ENCODE data around the gene CUX1.
"Not testable (repeated sequence)": the region's sequence is repeated elsewhere in the genome, so short reads cannot be mapped to it uniquely, and the experiment has no call there.

CUX1 gene

DNA sequence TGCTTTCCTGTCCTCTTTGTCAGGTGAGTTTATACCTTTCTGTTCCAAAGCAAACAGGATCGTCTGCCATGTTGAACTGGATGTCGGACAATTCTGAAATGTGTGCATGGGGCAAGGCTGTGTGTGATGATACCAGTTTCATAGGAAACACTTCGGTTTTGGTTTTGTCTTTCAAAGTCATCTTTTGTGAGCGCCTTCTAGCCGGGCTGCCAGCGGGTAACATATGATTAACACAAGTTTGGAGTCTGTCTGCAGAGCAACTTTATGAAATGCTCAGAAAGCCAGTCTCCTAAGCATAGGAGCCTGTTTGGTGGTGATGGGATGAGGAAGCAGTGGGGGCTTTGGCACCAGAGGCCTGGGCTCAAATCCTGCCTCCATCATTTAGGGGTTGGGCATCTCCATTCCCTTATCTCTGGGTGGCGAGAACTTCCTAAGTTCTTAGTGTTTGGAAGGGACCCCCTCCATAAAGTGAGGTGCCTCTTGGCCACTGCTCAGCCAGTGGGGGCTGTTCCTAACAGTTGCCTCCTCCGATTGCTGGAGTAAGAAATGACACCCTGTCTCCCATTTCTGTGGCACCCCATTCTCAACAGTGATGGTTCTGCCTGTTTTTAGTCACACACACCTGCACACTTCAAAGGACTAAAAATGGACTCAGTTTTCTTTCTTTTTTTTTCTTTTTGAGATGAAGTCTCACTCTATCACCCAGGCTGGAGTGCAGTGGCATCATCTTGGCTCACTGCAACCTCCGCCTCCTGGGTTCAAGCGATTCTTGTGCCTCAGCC, 36.8 kb downstream of the CUX1 start:
- no peak for DNase-seq

GRCh38 chr7:101856473-101857357, 39.3 kb downstream of the CUX1 start:
- peak; percentile 72 for DNase-seq

DNA sequence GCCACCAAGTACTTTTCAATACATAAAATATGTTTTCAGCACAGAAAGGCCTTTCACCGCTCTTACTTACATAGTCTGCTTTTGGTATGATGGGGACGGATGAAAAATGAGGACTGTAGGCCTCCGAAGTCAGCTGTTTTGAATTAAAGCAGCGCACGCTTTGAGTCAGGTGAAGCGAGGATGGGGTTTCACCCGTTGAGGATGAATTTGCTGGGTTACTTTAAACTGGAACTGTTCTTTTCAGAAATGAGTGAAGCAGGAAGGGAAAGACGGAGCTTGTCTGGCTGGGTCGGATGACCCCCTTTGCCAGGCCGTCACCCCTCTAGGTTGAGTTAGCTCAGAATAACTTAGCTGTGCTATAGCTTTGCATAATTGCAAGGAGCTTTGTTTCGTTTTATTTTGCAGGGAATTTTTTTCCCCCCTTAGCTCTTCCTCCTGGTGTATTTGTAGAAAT, 40.0 kb downstream of the CUX1 start:
- DNase-seq, result no peak

DNA sequence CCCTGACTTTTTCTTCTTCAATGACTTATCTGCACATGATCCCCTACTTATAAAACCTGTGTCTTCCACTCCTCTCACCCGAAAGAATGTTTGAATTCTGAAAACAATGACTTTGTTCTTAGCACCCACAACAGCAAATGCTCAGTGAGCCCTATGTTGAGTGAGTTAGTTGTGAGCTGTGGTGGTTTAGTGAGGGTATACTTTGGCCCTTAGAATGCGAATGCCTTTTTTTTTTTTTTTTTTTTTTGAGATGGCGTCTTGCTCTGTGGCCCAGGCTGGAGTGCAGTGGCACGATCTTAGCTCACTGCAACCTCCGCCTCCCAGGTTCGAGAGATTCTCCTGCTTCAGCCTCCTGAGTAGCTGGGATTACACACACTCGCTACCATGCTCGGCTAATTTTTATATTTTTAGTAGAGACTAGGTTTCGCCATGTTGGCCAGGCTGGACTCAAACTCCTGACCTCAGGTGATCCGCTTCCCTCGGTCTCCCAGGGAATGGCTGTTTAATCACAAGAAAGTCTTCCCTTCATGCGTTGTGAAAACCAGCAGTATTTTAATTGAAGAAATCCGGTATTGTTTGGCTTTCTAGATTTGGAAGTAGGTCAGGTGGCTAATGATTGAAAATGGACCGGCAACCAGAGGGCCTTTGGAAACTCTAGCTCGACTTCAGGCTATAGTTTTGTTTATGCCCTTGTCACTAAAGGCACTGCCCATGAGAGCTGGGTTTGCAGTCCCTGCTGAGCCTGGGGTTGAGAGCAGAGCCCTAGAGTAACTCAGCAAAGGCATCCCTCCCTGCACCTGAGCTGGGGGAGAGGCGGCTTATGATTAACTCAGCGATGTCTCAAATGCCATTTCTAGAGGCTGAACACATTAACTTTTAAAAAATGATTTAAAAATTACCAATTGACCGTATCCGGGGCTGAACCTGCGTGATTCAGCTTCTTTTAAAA, 41.3 kb downstream of the CUX1 start:
- DNase-seq, result no peak

DNA sequence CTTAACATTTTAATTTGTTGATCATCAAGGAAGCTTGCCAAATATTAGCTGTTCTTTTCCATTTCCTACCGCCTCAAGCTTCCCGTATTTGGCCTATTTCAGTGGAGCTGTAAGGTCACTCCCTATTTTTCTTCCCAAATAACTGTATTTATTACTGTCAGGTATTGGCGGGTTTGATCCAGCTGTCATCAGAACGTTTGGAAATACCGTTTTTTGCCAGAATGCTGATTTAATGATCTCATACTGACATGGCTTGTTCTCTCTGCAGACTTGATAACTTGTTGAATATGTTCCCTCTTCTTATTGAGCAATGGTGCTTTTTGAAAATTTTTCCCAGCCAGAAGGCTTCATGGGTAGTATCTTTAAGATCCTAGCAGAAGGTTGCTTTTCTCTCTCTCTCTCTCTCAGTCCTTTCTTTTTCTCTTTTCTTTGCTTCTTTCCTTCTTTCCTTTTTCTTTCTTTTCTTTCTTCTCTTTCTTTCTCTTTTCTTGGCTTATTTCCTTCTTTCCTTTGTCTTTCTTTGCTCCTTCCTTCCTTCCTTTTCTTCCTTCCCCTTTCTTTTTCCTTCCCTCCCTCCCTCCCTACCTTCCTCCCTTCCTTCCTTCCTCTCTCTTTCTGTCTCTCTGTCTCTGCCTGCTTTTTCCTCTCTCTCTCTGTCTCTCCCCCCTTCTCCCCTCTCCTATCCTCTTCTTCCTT, 42.1 kb downstream of the CUX1 start:
- no peak for DNase-seq

GRCh38 chr7:101860316-101861217, 43.1 kb downstream of the CUX1 start:
- no peak for DNase-seq

DNA sequence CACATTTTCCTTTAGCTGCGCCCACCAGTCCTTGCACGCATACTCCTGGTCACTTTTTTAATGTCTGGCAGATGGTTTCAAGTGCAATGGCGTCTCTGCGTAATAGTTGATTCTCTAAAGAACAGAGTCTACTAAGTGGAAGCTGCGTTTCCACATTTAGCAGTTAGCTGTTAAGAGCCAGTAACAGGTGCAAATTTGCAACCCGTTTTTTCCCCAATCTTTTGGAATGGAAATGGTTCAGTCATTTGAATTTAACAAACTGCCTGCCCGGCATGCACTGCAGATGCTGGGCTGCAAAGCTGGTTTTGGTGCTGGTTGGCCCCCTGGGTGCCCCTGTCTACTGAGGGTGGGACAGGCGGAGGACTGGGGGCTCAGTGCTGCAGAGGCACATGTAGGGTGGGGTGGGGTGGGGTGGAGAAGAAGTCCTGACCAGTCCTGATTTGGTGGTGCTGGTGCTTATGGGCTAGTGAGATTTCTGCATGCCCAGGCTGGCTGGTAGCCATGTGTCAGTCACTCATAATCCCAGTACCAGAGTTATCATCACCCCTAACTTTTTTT, 43.9 kb downstream of the CUX1 start:
- no peak for DNase-seq

DNA sequence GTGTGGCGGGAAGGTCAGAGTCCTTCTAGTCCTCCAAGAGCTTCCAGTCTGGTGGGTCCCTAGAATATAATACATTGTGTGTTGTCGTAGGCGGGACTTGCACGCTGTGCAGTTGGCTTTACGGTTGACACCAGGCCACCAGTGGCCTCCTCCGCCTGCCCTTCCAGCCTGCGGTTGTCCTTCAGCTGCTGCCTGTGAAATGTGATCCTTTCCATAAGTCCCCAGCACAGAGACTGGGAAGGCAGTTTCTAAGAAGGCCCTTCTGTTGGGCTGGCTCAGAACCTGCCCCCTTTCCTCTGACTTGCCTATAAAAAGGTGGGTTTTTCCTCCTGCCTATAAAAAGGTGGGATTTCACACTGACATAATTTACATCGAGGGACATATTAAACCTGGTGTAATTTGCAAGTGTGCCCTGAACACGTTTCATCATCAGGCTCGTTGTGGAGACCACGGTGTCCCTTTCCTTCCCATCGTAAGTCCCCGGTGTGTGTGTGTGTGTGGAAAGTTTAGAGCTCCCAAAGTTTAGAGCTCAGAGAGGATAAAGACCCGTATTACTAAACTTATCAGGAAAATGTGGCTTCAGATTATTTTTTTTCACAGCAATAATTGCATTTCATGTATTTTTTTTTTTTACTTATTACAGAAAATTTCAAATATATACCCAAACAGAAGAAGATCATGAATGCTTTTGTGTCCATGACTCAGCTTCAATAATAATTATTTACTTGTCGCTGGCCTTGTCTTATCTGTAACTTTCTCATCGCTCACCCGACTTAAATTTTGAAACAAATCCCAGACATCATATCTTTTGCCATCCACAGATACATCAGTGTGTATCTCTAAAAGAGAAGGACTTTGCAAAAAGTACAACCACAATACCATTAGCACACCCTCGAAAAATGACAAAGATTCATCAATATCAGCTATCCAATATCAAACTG, 45.1 kb downstream of the CUX1 start:
- no peak for DNase-seq

- no peak for DNase-seq
These were observed 46.2 kb downstream of the CUX1 start for GRCh38 chr7:101863598-101863997.

DNA sequence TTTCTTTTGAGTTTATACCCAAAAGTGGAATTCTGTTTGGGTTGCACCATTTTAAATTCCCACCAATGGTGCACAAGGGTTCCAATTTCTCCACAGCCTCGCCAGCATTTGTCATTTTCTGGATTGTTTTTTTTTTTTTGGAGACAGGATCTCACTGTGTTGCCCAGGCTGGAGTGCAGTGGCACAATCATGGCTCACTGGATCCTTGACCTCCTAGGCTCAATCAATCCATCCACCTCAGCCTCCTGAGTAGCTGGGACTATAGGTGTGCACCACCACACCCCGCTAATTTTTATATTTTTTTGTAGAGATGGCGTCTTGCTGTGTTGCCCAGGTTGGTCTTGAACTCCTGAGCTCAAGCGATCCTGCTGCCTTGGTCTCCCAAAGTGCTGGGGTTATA, 46.6 kb downstream of the CUX1 start:
- DNase-seq, result no peak

GRCh38 chr7:101865031-101865430, 47.6 kb downstream of the CUX1 start:
- DNase-seq, result no peak

- DNase-seq, result no peak
These were observed 48.0 kb downstream of the CUX1 start for GRCh38 chr7:101865455-101865854.

GRCh38 chr7:101866328-101866727, 48.9 kb downstream of the CUX1 start:
- no peak for DNase-seq

GRCh38 chr7:101867265-101867664, 49.8 kb downstream of the CUX1 start:
- no peak for DNase-seq

GRCh38 chr7:101867681-101868080, 50.3 kb downstream of the CUX1 start:
- DNase-seq, result not testable (repeated sequence)

- no peak for DNase-seq
These were observed 50.9 kb downstream of the CUX1 start for GRCh38 chr7:101868191-101868950.

DNA sequence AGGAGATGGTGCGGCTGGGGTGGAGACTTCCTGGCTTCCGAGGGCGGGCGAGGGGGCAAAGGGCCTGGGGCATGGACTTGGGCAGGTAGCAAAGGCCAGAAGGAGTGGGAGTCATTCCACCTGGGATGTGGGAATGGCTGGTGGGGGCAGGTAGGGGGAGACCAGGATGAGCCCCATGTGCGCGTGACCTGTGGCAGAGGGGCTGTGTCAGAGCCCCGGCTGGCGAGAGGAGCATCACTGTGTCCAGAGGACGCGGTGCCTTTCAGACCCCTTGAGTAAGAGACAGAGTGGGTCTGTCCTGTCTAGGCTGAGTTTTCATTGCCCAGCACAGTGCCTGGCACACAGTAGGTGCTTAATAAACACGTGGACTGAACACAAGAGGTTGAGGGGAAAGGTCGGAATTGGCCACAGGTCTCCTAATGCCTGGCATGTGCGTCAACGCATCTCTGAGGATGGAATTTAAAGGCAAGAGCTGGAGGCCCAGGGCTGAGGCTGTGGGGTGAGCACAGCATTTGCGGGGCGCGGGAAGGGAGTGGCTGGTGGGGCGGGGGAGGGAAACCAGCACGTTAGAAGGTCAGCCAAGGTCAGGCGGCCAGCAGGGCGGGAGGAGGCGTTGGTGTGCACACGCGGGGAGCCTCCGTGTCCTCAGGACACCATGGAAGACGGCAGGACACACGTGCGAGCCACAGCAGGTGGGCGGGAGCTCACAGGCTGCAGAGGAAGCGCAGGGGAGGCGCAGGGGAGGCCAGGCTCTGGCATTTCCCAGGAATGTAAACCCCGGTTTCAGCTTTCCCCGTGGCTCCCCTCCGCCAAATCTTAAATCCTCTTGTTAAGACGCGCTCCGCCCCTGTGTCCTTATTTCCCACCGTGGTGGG, 51.8 kb downstream of the CUX1 start:
- DNase-seq, result no peak

GRCh38 chr7:101869901-101870290, 52.5 kb downstream of the CUX1 start:
- no peak for DNase-seq

Measured in activated CD4-positive, alpha-beta T cell treated with anti-CD3 and anti-CD28 coated beads, Interleukin-2, amount 50 U/mL, for 1 hour (primary cell).